SW480 (cell line): ENCODE measurements around the gene USH2A.
A peak's percentile ranks its signal among the peaks of the same experiment; 100 is the strongest.
"Not testable (repeated sequence)": the region's sequence is repeated elsewhere in the genome, so short reads cannot be mapped to it uniquely, and the experiment has no call there.

Source experiments
- DNase-seq: peaks from one replicate; pipeline ENCODE4 v3.0.0-alpha.2; 2016; ENCODE audit warnings: low spot score

Gene USH2A

GRCh38 chr1:216045400-216045799 lies 377.8 kb downstream of the USH2A start:
- DNase-seq = peak; percentile 42

GRCh38 chr1:216044538-216044937 lies 378.7 kb downstream of the USH2A start:
- DNase-seq = no peak

GRCh38 chr1:216034506-216034905 lies 388.7 kb downstream of the USH2A start:
- DNase-seq = peak; percentile 76

- DNase-seq = no peak
These were observed 390.2 kb downstream of the USH2A start for GRCh38 chr1:216032961-216033614.

GRCh38 chr1:216032284-216032683 lies 391.0 kb downstream of the USH2A start:
- DNase-seq = no peak

GRCh38 chr1:216028631-216029030 lies 394.6 kb downstream of the USH2A start:
- DNase-seq = no peak

- no peak for DNase-seq
These were observed 398.7 kb downstream of the USH2A start for GRCh38 chr1:216024546-216024945.

- DNase-seq = no peak
These were observed 402.4 kb downstream of the USH2A start for GRCh38 chr1:216020743-216021345.

GRCh38 chr1:216015116-216015515 lies 408.1 kb downstream of the USH2A start:
- DNase-seq = no peak

GRCh38 chr1:216014086-216014485 lies 409.2 kb downstream of the USH2A start:
- no peak for DNase-seq

- not testable (repeated sequence) for DNase-seq
These were observed 413.8 kb downstream of the USH2A start for GRCh38 chr1:216009456-216009855.

GRCh38 chr1:216005916-216006315 lies 417.3 kb downstream of the USH2A start:
- no peak for DNase-seq

- DNase-seq = peak; percentile 20
These were observed 430.6 kb downstream of the USH2A start for GRCh38 chr1:215992620-215993019.

GRCh38 chr1:215987092-215987875 lies 436.0 kb downstream of the USH2A start:
- DNase-seq = no peak

- no peak for DNase-seq
These were observed 436.8 kb downstream of the USH2A start for GRCh38 chr1:215986401-215986800.

- no peak for DNase-seq
These were observed 439.6 kb downstream of the USH2A start for GRCh38 chr1:215983680-215984079.

GRCh38 chr1:215971793-215972441 lies 451.3 kb downstream of the USH2A start:
- no peak for DNase-seq

GRCh38 chr1:215970406-215970805 lies 452.8 kb downstream of the USH2A start:
- no peak for DNase-seq

- DNase-seq = no peak
These were observed 459.6 kb downstream of the USH2A start for GRCh38 chr1:215963621-215964020.

- no peak for DNase-seq
These were observed 460.2 kb downstream of the USH2A start for GRCh38 chr1:215963040-215963439.

- DNase-seq = no peak
These were observed 464.4 kb downstream of the USH2A start for GRCh38 chr1:215958841-215959240.

GRCh38 chr1:215957663-215958062 lies 465.6 kb downstream of the USH2A start:
- DNase-seq = no peak

- DNase-seq = no peak
These were observed 490.7 kb downstream of the USH2A start for GRCh38 chr1:215932558-215932957.
